Measurements from ENCODE around the gene FBXL2.

Gene FBXL2

DNA sequence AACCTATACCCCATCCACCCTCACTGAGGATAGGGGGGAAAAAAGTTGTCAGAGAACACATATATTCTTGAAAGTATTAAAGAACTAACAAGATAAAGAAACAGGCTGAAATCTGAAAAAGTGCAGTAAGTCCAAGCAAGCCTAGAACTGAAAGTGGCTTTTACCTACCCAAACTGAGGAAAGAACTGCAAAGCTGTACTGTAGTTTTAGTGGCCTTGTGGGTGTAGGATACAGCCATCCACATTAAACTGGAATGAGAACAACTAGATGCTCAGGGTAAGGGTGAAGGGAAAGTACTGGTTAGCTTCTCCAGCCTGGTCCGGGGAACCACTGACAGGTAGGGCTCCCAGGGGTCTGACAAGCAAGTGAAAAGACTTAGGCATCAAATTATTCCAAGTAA lies 152.8 kb downstream of the FBXL2 start:
- Histone ChIP-seq H3K4me1 (no peaks in the 10 kb centered on the region), H3K27me3 (no peaks in the 10 kb centered on the region), H3K9me3 (no peaks in the 10 kb centered on the region), H3K4me3 (ENCODE audit: low read depth, low read length) (no peak overlapping the region), H3K36me3 (no peaks in the 10 kb centered on the region)
- TF ChIP-seq, protein P1, sequence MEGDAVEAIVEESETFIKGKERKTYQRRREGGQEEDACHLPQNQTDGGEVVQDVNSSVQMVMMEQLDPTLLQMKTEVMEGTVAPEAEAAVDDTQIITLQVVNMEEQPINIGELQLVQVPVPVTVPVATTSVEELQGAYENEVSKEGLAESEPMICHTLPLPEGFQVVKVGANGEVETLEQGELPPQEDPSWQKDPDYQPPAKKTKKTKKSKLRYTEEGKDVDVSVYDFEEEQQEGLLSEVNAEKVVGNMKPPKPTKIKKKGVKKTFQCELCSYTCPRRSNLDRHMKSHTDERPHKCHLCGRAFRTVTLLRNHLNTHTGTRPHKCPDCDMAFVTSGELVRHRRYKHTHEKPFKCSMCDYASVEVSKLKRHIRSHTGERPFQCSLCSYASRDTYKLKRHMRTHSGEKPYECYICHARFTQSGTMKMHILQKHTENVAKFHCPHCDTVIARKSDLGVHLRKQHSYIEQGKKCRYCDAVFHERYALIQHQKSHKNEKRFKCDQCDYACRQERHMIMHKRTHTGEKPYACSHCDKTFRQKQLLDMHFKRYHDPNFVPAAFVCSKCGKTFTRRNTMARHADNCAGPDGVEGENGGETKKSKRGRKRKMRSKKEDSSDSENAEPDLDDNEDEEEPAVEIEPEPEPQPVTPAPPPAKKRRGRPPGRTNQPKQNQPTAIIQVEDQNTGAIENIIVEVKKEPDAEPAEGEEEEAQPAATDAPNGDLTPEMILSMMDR (IDR thresholded peaks at IDR 0.05; ENCODE audit: low read depth, low read length): no peak
- no peak for DNase-seq

DNA sequence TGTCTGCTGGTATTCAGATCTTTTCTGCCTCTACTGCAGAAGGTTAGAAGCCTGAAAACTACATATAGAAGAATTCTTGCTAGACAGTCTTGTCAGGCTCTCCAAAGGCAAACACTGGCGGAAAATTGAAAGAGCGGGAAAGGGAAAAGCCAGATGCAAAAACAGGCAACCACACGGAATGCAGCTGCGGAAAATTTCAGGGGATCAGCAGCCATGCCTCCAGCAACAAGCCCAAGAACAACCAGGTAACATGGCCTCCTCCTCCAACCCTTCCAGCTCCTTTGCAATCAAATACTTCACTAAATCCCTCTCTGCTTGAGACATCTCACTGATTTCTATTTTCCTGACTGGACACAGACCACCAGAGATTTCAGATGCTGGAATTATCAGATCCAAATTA lies 153.3 kb downstream of the FBXL2 start:
- Histone ChIP-seq H3K4me1 (no peaks in the 10 kb centered on the region), H3K4me3 (ENCODE audit: low read depth, low read length) (no peak overlapping the region), H3K36me3 (no peaks in the 10 kb centered on the region), H3K9me3 (no peaks in the 10 kb centered on the region), H3K27me3 (no peaks in the 10 kb centered on the region)
- TF ChIP-seq, protein P1 (IDR thresholded peaks at IDR 0.05; ENCODE audit: low read depth, low read length): no peak
- DNase-seq: no peak

DNA sequence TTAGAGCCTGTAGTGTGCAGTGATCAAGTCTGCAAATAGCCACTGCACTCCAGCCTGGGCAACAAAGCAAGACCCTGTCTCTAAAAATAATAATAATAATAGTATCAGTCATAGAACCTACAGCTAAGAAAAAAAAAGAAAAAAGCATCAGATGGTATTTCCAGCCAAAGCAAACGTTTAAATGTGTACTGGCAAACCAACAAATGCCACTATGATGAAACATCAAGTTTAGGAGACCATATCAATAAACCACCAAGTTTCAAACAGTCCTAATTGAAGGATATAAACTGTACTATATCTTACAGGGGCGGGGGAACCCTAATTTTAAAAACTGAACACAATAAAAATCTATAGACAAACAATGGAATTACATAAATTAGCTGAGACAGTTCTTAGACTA lies 156.6 kb downstream of the FBXL2 start:
- no peak for DNase-seq
- TF ChIP-seq, protein P1 (IDR thresholded peaks at IDR 0.05; ENCODE audit: low read depth, low read length): no peak
- H3K4me1 ChIP-seq: no peaks in the 10 kb centered on the region

More for the DNA sequence above, 156.6 kb downstream of the FBXL2 start:
- no peaks in the 10 kb centered on the region for H3K36me3 ChIP-seq
- H3K9me3 ChIP-seq: no peaks in the 10 kb centered on the region
- no peak overlapping the region for H3K4me3 ChIP-seq (ENCODE audit: low read depth, low read length)
- H3K27me3 ChIP-seq: no peaks in the 10 kb centered on the region
